ENCODE results near the gene DZIP3. TPM values are rescaled to one million over a fixed set of nuclear protein-coding genes. Genes with fewer than 3 reads are reported as not detected.

Gene DZIP3
- total RNA-seq, 1 donor from 2014 or later: 89.0 TPM

- Histone ChIP-seq H4K20me1 (ENCODE audit: low read depth) (no peaks in the 10 kb centered on the region), H3F3A (ENCODE audit: low read depth) (no peaks in the 10 kb centered on the region), H3K4me1 (no peaks in the 10 kb centered on the region), H3K9ac (no peak overlapping the region), H3K36me3 (peaks cover 28% of the 10 kb centered on the region), H2AFZ (replicated peaks) (no peak overlapping the region), H3K4me2 (no peak overlapping the region), H3K4me3 (no peak overlapping the region), H3K79me2 (ENCODE audit: low read depth) (no peaks in the 10 kb centered on the region), H3K27me3 (no peaks in the 10 kb centered on the region), H3K27ac (no peak overlapping the region), H3K9me3 (ENCODE audit: low read depth) (no peaks in the 10 kb centered on the region)
- TF ChIP-seq CTCF (IDR thresholded peaks at IDR 0.05) (no peak), EZH2phosphoT487 (IDR thresholded peaks at IDR 0.05) (no peak), EZH2 (IDR thresholded peaks at IDR 0.05) (no peak)
- no peak overlapping the region for H3K4me3 Mint-ChIP-seq
- H3K4me1 Mint-ChIP-seq: no peaks in the 10 kb centered on the region
- H3K36me3 Mint-ChIP-seq: peaks cover 16% of the 10 kb centered on the region
- H3K27me3 Mint-ChIP-seq (ENCODE audit: insufficient read depth, low read depth): no peaks in the 10 kb centered on the region
- no peaks in the 10 kb centered on the region for H3K9me3 Mint-ChIP-seq
- no peak for DNase-seq (ENCODE audit: low spot score)
- no peak overlapping the region for H3K27ac Mint-ChIP-seq
Measured at GRCh38 chr3:108562565-108562964, 27.0 kb upstream of the DZIP3 start.

- H3K9me3 Mint-ChIP-seq: no peaks in the 10 kb centered on the region
- no peaks in the 10 kb centered on the region for H3K27me3 Mint-ChIP-seq (ENCODE audit: insufficient read depth, low read depth)
- Histone ChIP-seq H4K20me1 (ENCODE audit: low read depth) (no peaks in the 10 kb centered on the region), H3K4me1 (no peaks in the 10 kb centered on the region), H3F3A (ENCODE audit: low read depth) (no peaks in the 10 kb centered on the region), H3K4me2 (no peak overlapping the region), H3K27ac (no peak overlapping the region), H3K4me3 (no peak overlapping the region), H3K9ac (no peak overlapping the region), H3K9me3 (ENCODE audit: low read depth) (no peaks in the 10 kb centered on the region), H3K27me3 (no peaks in the 10 kb centered on the region), H2AFZ (replicated peaks) (no peak overlapping the region), H3K36me3 (peaks cover 21% of the 10 kb centered on the region), H3K79me2 (ENCODE audit: low read depth) (no peaks in the 10 kb centered on the region)
- H3K4me3 Mint-ChIP-seq: no peak overlapping the region
- TF ChIP-seq EZH2phosphoT487 (IDR thresholded peaks at IDR 0.05) (no peak), EZH2 (IDR thresholded peaks at IDR 0.05) (no peak), CTCF (IDR thresholded peaks at IDR 0.05) (no peak)
- no peaks in the 10 kb centered on the region for H3K4me1 Mint-ChIP-seq
- peaks cover 14% of the 10 kb centered on the region for H3K36me3 Mint-ChIP-seq
- no peak for DNase-seq (ENCODE audit: low spot score)
- H3K27ac Mint-ChIP-seq: no peak overlapping the region
Measured at GRCh38 chr3:108564564-108564963, 25.0 kb upstream of the DZIP3 start.

GRCh38 chr3:108565506-108565905, 24.0 kb upstream of the DZIP3 start:
- no peaks in the 10 kb centered on the region for H3K27me3 Mint-ChIP-seq (ENCODE audit: insufficient read depth, low read depth)
- no peak overlapping the region for H2AFZ ChIP-seq (replicated peaks)

More at GRCh38 chr3:108565506-108565905, 24.0 kb upstream of the DZIP3 start:
- Mint-ChIP-seq H3K4me1 (no peaks in the 10 kb centered on the region), H3K9me3 (no peaks in the 10 kb centered on the region), H3K36me3 (peaks cover 14% of the 10 kb centered on the region), H3K4me3 (no peak overlapping the region), H3K27ac (no peak overlapping the region)
- no peaks in the 10 kb centered on the region for H3K79me2 ChIP-seq (ENCODE audit: low read depth)
- TF ChIP-seq EZH2 (IDR thresholded peaks at IDR 0.05): no peak
- no peak for TF ChIP-seq EZH2phosphoT487 (IDR thresholded peaks at IDR 0.05)
- no peak for TF ChIP-seq CTCF (IDR thresholded peaks at IDR 0.05)
- no peaks in the 10 kb centered on the region for H3K27me3 ChIP-seq
- no peaks in the 10 kb centered on the region for H4K20me1 ChIP-seq (ENCODE audit: low read depth)
- no peak overlapping the region for H3K27ac ChIP-seq
- no peak overlapping the region for H3K9ac ChIP-seq
- no peak overlapping the region for H3K4me2 ChIP-seq
- H3F3A ChIP-seq (ENCODE audit: low read depth): no peaks in the 10 kb centered on the region
- H3K4me1 ChIP-seq: no peaks in the 10 kb centered on the region
- no peak for DNase-seq (ENCODE audit: low spot score)
- H3K36me3 ChIP-seq: peaks cover 17% of the 10 kb centered on the region
- no peak overlapping the region for H3K4me3 ChIP-seq
- no peaks in the 10 kb centered on the region for H3K9me3 ChIP-seq (ENCODE audit: low read depth)

Measured in neural progenitor cell (in vitro differentiated cells).